ENCODE measurements around the gene BTBD9.

Gene BTBD9

DNA sequence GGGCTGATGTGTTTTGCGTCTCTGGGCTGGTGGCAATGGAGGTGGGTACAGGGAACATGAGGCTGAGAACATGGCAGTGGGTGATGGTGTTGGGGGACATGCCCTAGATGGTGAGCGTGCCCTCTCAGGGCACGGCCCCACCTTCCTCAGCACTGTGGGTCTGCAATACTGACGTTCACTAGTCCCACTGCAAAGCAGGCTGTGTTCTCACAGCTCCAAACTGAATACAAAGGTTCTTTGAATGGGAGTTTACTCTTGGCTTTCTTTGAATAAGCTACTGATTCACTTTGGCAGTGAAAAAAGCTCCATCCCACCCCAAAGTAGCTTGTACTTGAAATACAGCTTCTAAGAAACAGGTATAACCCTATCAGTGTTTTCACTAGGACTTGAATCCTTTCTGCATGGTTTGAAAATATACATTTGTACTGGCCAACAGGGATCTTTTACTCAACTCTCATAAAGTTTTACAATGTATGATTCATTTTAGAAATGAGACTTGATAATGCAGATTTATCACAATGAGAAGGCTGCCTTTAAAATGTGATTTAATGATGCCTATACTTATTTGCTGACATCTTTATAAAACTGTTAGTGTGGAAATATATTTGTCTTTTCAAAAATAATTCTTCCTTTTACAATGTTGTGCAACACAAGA, 419.5 kb downstream of the BTBD9 start:
- no peak for DNase-seq

DNA sequence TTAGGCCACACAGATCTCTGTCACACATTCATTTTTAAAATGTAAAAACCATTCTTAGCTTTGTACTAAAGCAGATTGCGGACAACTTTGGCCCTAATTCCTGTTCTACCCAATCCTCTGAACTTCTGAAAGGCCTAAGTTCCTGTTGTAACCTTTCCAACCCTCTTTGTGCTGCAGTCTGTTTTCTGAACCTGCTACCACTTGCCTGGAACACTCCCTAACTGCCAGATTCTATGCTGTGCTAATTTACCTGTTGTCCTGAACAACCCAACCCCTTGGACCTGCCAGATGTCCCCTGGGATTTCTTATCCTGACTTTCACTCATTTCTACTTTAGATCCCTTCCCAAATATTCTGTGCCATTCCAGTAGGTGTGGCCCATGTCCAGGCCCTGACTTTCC, 421.5 kb downstream of the BTBD9 start:
- no peak for DNase-seq

DNA sequence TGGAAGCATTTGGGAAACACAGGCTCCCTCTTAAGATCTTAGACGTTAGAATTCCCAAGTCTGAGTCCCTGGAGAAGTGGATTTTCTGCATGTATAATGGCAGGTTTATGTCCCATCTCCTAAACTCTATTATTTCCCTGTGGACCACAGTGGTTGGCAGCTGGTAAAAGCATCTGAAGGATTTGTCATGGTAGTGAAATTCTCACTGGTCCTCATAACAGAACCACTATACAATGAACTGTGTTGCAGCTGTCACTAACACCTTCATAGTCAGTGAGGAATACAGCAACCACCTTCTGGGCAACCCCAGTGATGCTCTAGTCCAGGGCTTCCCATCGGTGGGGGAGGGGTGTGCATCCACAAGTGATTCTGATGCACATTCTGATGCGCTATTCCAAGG, 423.3 kb downstream of the BTBD9 start:
- no peak for DNase-seq

DNA sequence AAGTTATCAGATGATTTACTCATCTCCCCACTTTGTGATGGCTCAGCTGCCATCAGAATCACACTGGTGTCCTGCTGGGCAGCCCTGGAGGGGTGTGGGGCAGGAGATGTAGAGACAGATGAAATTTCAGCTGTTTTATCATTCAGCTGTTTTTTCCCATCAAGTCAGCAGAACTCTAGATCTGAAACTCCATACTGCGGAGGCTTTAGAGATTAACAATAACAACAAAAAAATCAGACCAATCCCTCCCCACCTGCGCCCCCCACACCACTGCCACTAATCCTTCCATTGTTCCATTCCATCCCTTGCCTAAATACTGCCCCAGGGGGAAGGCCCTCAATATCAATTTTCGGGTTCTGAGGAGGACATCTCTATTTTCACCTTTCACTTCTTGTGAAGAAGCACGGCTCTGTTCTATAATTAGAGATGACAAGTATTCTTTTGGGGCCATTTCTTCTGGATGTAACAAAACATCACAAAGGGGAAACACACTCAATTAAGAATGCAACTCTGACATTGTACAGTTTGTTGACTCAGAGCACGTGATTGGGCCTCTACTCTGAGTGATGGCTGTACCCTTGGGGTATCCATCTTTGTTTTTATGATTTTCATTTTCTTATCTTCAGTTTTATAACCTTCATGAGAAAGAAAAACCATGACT, 423.9 kb downstream of the BTBD9 start:
- no peak for DNase-seq

DNA sequence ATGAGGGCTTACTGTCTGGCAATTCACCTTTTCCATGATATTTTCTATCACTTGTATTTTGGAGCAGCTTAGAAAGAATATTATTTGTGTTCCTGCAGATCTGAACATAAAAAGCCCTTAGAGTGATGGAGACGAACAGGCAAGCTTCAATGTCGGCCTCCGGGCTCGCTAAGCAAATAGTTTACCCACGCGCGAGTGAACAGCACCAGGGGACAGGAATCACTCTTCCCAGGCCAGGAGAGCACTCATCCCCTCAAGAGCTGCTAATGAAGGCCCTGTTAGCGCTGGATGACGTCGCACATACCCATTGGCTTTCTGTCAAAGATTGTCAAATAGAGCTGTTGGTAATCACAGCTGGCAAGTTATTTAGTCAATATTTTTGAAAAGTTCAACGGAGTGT, 424.5 kb downstream of the BTBD9 start:
- no peak for DNase-seq

GRCh38 chr6:38214159-38214558, 425.6 kb downstream of the BTBD9 start:
- DNase-seq = no peak

DNA sequence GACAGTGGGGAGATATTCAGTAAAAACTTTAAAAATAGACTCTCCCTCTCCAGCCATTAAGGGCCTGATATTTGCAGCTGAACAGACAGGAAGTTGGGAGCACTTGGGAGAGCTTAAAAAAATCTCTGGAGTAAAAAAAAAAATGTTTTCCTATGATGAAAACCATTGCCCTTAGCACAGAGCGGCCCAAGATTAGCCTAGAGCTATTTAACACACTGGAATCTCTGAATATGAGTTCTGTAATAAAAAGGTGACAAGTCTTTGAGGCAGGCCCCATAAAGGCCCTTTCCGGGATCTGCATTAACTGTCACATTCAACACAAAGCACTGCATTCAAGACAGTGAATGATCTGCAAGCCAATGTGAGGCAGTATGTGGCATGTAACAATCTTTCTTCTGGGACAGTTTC, 426.5 kb downstream of the BTBD9 start:
- no peak for DNase-seq

DNA sequence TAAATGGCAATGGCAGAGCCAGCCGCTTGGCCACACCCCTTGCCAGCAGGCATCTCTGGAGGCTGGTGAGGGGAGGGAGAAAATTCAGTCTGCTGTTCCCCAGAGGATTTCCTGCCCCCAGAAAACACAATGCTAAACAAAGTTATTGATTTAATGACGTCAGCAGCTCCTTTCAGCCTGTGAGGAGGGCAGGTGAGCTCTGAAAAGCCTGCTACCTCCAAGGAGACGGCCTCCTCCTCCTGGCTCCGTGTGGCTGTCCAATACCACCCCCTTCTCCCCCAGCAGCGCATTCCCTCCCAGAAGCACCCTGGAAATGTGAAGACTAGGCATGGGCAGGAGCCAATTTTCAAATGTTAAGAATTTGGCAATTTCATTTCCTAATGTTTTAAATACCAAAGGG, 427.1 kb downstream of the BTBD9 start:
- no peak for DNase-seq

- DNase-seq = no peak
These were observed 427.6 kb downstream of the BTBD9 start for GRCh38 chr6:38212116-38212515.

- DNase-seq = no peak
These were observed 430.1 kb downstream of the BTBD9 start for GRCh38 chr6:38209371-38210260.

DNA sequence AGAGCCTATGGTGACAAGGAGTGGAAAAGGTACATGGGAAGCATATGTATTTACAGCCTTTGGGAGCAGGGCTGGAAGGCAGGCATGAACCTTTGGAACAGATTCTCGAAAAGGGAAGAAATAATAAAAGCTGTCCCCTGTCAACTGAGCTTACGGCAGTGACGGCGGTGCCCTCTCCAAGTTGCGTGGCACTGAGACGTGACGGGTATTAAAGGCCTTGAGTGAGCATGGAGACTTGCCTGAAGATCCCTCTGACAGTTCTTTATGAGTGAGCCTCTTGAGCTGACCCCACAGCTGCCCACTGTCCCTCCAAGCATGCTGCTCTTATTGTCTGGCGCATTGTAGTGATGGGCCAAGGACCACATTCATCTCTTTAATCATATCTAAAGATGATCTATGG, 431.7 kb downstream of the BTBD9 start:
- no peak for DNase-seq

DNA sequence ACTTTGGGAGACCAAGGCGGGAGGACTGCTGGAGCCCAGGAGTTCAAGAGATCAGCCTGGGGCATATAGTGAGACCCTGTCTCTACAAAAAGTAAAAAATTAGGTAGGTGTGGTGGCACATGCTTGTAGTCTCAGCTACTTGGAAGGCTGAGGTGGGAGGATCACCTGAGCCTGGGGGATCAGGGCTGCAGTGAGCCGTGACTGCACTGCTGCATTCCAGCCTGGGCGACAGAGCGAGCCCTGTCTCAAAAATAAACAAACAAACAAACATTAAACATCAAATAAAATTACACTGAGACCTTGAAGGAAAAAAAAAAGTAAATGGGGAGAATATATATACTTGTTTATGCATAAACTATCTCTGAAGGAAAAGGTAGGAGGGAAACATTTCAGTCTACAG, 432.4 kb downstream of the BTBD9 start:
- no peak for DNase-seq

DNA sequence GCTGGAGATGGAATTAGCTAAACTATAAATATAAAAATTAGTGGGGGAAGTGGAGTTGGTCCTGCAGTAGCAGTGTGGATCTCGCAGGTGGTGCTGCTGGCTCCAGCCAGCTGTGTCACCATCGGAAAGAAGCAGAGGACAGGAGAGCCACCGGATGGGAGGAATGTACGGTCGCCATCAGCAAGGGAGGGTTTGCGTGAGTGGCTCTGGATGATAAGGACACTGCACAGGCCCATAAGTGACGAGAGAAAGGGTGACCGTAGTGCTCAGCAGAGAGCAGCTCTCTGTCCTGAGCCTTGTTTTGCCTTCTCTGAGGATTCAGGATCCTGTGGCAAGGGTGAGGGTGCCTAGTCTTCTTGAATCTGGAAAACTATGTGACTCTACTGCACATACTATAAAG, 441.5 kb downstream of the BTBD9 start:
- DNase-seq = no peak

DNA sequence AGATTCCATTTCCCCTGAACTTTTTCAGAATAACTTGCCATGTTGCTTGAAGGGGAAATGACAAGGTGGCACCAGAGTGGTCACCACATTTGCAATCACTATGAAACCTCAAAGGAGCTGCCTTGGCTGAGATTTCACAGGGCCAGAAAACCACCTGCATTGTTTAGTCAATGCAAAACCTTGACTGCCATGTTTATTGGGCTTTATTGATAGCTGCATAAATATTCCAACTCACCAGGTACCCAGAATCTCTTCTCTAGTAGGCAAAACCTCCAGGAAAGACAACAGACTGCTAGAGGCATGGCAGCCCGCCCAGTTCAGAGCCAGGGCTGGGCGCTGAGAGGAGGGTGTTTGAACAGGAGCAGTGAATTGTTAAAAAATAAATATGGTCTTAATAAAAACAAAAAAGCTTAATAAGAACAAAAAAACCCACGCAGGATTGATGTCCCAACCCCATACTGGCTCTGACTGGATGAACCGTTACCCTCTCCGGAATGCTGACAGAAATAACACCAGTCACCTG, 444.6 kb downstream of the BTBD9 start:
- no peak for DNase-seq

- DNase-seq = no peak
These were observed 445.1 kb downstream of the BTBD9 start for GRCh38 chr6:38194589-38194988.

- DNase-seq = no peak
These were observed 445.5 kb downstream of the BTBD9 start for GRCh38 chr6:38194282-38194572.

DNA sequence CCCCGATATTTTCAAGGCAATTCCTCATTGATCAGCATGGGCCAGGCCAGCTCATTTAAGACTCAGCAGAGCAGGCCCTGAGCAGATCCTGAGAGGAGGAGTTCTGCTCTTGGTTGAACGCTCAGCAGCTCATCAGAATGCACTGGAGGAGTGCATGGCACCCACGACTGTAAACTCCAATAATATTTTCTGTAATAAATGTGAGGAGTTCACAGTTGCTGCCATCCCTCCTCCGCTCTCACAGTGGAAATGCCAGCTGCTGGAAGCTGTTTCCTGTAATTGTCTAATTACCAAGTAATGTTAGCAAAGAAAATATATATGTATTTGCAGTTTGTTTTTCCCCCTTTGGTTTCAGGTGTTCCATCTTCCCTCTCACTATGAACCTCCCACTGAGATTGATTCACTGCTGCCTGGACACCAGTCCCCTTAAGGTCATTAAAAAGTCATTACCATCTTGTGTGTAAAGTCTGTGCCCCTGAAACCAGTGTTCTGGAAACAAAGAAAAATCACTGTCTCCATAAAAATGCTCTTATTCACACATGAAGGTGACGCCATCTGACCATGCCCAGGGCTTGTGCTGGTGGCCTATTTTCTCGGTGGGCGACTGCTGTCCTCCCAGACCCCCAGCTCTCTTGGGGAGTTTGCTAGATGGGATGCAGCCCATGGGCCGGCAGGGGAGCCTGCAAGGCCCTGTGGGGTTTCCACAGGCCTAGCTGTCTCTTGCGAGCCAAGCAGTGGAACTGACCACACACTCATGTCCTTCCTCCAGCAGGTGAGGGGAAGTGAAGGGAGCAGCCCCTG, 446.0 kb downstream of the BTBD9 start:
- no peak for DNase-seq

- no peak for DNase-seq
These were observed 446.7 kb downstream of the BTBD9 start for GRCh38 chr6:38193051-38193450.

- no peak for DNase-seq
These were observed 447.2 kb downstream of the BTBD9 start for GRCh38 chr6:38192487-38192886.

DNA sequence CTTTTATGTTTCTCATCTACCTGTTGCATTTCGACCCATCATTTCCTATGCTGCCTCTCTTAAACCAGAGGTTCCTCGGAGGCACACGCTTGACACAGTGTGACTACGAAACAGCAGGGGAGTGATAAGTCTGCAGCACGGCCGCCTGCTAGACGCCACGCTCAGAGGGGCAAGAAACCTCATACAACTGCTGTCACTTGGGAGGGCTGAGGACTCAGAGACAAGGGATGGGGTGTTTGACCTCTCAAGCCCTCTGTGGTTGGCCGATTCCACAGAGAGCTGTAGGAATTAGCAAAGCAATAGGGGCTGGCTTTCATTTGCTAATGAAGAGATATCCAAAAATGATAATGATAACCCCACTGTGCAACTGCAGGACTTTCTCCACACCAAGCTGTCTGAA, 447.7 kb downstream of the BTBD9 start:
- no peak for DNase-seq

- no peak for DNase-seq
These were observed 448.3 kb downstream of the BTBD9 start for GRCh38 chr6:38191418-38191817.

DNA sequence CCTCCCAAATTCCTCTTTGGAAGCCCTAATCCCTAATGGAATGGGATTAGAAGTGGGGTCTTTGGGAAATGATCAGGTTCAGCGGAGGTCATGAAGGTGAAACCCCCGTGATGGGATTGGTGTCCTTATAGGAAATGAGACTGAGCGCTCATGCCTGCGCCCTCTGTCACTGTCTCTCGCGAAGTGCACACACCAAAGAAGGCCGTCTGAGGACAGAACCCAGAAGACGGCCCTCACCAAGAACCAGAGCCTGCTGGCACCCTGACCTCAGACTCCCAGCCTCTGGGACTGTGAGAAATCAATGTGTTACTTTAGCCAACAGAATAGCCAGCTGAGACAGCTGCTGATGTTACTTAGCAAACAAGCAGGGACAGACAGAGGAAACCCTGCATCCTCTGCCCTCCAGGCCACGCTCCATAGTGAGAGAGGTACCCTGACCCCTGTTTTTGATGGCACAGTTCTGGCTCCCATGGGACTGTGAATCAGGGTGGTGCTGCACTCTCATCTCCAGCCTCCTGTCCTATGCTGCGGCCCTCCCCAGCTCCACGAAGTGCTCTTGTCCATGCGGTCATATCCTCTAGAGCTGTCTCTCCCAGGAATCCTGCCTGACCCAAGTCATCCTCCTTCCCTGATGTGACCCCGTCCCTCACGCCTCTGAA, 450.9 kb downstream of the BTBD9 start:
- DNase-seq = no peak

Data from activated naive CD4-positive, alpha-beta T cell treated with Interleukin-2 at 50 U/mL for 16 hours (primary cell).